Neural cell (in vitro differentiated cells): ENCODE results near the gene GVQW3.

ENCODE experiments used
- CTCF ChIP-seq: fragments of 450-650 bp; IDR thresholded peaks from 2 replicates; pipeline ENCODE4 v1.5.1; 2014; ENCODE audit warnings: antibody characterized with exemption, mild to moderate bottlenecking, moderate library complexity; ENCODE audit not compliant: poor library complexity, severe bottlenecking
- EZH2 ChIP-seq: fragments of 200-600, 300-800 bp; shearing (Covaris generic), sonication (generic); IDR thresholded peaks from 2 replicates; pipeline ENCODE4 v1.6.1; 2014; ENCODE audit warnings: antibody characterized with exemption, low read length, borderline replicate concordance, mild to moderate bottlenecking; ENCODE audit not compliant: insufficient read depth, poor library complexity, severe bottlenecking
- MXI1 ChIP-seq: fragments of 450-650 bp; conservative IDR thresholded peaks from 2 replicates; pipeline ENCODE4 v1.6.1; 2014; ENCODE audit warnings: antibody characterized with exemption, mild to moderate bottlenecking; ENCODE audit not compliant: poor library complexity, severe bottlenecking
- POLR2AphosphoS5 ChIP-seq: IDR thresholded peaks from 2 replicates; pipeline ENCODE4 v1.6.1; 2012
- REST ChIP-seq: IDR thresholded peaks from 2 replicates; pipeline ENCODE4 v1.6.1; 2012; ENCODE audit warnings: borderline replicate concordance
- SMC3 ChIP-seq: fragments of 450-650 bp; conservative IDR thresholded peaks from 2 replicates; pipeline ENCODE4 v1.6.1; 2014; ENCODE audit warnings: antibody characterized with exemption, mild to moderate bottlenecking, moderate library complexity; ENCODE audit not compliant: poor library complexity

GRCh38 chr11:76335842-76336241 lies 45.3 kb upstream of the GVQW3 start:
- TF ChIP-seq CTCF (no peak), POLR2AphosphoS5 (no peak), EZH2 (no peak), SMC3 (no peak), REST (no peak), MXI1 (no peak)
